HFFc6 (cell line): Measurements from ENCODE around the gene RPRM. TPM values are rescaled to one million over a fixed set of nuclear protein-coding genes. Genes with fewer than 3 reads are reported as not detected.

Experiments used
- DNase-seq: peaks from one replicate; pipeline ENCODE4 v3.0.0-alpha.2; 2018
- H3K27ac Mint-ChIP-seq: 2 replicates; pipeline ENCODE4 v1.8.0; 2020; ENCODE audit warnings: mild to moderate bottlenecking, mixed read lengths
- H3K27me3 Mint-ChIP-seq: 2 replicates; pipeline ENCODE4 v1.8.0; 2021; ENCODE audit warnings: mild to moderate bottlenecking, moderate library complexity, mixed read lengths; ENCODE audit not compliant: insufficient read depth
- H3K36me3 Mint-ChIP-seq: 2 replicates; pipeline ENCODE4 v1.8.0; 2021; ENCODE audit warnings: low read depth, mixed read lengths
- H3K4me1 Mint-ChIP-seq: 2 replicates; pipeline ENCODE4 v1.8.0; 2020; ENCODE audit warnings: low read depth, mixed read lengths
- H3K4me3 Mint-ChIP-seq: 2 replicates; pipeline ENCODE4 v1.8.0; 2020; ENCODE audit warnings: mild to moderate bottlenecking, moderate library complexity, mixed read lengths
- H3K9me3 Mint-ChIP-seq: 2 replicates; pipeline ENCODE4 v1.8.0; 2020; ENCODE audit warnings: mild to moderate bottlenecking, mixed read lengths
- CTCF ChIP-seq: fragments of 200-600 bp; sonication (generic); IDR thresholded peaks from 2 replicates; pipeline ENCODE4 v1.5.0; 2021; ENCODE audit warnings: antibody characterized with exemption, mild to moderate bottlenecking
- total RNA-seq, 6 experiments: library from RNA; stranded (reverse); fragmentation: NEBNext Ultra II Directional; extraction: Animal tissue kit (Norgen Biotek cat#: 25700); gene quantifications; 2 replicates in 1 of 6; 3 replicates in 5 of 6; pipeline ENCODE4 v1.2.3, GENCODE V29; 2021

RPRM gene
- total RNA-seq, 6 experiments from 2014 or later = not detected

DNA sequence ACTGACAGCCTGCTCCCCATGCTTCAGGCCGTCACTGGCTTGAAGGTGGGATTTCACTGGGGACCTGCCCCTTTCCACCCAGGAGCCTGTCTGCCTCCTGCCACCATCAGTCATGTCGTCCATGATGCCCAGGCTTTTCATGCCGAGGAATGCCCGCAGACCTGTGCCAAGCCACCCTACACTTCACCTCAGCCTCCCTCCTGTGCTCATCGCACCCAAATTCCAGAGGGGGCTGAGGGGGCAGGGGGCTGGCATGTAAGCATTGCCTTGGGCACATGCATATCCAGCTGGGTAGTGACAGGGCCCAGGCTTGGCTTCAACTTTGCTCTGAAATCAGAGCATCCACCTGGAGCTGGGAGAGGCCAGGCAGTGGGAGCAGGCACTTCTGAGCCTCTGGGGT is 20.9 kb upstream of the RPRM start:
- DNase-seq = no peak
- no peaks in the 10 kb centered on the region for H3K36me3 Mint-ChIP-seq
- no peaks in the 10 kb centered on the region for H3K4me1 Mint-ChIP-seq
- no peaks in the 10 kb centered on the region for H3K27me3 Mint-ChIP-seq
- no peak overlapping the region for H3K4me3 Mint-ChIP-seq
- TF ChIP-seq CTCF = no peak
- H3K9me3 Mint-ChIP-seq = peaks cover 7% of the 10 kb centered on the region
- no peak overlapping the region for H3K27ac Mint-ChIP-seq

DNA sequence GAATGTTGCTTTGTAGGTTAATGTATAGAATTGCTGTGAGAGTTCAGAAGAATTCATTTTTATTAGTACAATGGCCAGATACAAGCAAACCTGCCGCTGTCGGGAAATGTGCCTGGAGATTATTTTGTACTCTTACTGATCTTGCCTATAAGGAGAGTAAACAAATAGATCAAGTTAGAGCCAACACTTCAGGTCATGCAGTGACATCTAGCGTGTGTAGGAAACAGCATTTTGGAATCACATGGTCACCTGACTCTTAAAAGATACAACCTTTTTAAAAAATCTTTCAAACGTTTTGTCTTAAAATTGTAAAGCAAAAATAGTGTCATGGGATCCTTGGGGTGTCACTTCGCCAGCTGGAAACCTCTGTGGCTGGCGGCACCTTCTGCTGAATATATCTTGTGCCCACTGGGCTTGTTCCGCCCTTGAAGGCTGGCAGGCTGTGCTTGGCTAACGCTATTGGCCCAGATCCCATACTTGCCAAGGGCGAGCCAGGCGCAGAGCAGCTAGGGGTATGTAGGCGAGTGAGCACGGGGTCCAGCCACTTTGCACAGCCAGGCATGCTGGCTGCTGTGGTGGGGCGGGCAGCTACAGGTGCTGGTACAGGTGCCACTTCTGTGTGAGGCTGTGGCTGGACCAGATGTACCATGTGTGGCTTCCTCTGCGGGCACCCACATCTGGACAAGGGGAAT is 19.5 kb upstream of the RPRM start:
- no peak overlapping the region for H3K4me3 Mint-ChIP-seq
- H3K27me3 Mint-ChIP-seq = no peaks in the 10 kb centered on the region
- H3K27ac Mint-ChIP-seq = no peak overlapping the region
- TF ChIP-seq CTCF = no peak
- no peaks in the 10 kb centered on the region for H3K36me3 Mint-ChIP-seq
- peaks cover 7% of the 10 kb centered on the region; the same call in 1 of the 2 replicates for H3K9me3 Mint-ChIP-seq
- no peaks in the 10 kb centered on the region for H3K4me1 Mint-ChIP-seq
- DNase-seq = no peak

GRCh38 chr2:153495725-153496124 is 17.2 kb upstream of the RPRM start:
- Mint-ChIP-seq H3K9me3 (peaks cover 7% of the 10 kb centered on the region; the same call in 1 of the 2 replicates), H3K4me1 (no peaks in the 10 kb centered on the region), H3K4me3 (no peak overlapping the region), H3K27me3 (no peaks in the 10 kb centered on the region), H3K36me3 (no peaks in the 10 kb centered on the region), H3K27ac (no peak overlapping the region)
- no peak for TF ChIP-seq CTCF
- no peak for DNase-seq

DNA sequence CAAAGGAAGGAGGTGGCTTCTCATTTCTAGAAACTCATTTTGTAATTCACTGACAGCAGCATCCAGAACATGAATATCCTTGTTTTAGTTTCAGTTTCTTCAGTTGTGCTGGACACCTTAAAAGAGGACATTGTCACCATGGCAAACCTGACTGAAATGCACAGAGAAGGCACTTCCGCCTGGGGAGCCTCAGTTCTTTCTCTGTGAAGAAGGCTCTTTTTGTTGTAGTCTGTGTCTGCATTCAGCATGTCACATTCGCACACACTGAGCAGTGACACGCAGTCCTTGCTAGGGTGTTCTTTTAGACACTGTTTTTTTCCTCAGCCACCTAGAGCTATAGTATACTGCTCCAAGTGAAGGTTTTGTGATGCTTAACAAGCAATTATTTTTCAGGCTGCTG is 9.5 kb upstream of the RPRM start:
- TF ChIP-seq CTCF = no peak
- no peaks in the 10 kb centered on the region for H3K4me1 Mint-ChIP-seq
- no peak overlapping the region for H3K27ac Mint-ChIP-seq

GRCh38 chr2:153487448-153487847 is 8.9 kb upstream of the RPRM start:
- no peak overlapping the region for H3K4me3 Mint-ChIP-seq
- H3K9me3 Mint-ChIP-seq = no peaks in the 10 kb centered on the region
- no peak for DNase-seq
- H3K27me3 Mint-ChIP-seq = no peaks in the 10 kb centered on the region
- no peaks in the 10 kb centered on the region for H3K4me1 Mint-ChIP-seq
- TF ChIP-seq CTCF = no peak
- H3K27ac Mint-ChIP-seq = no peak overlapping the region
- H3K36me3 Mint-ChIP-seq = no peaks in the 10 kb centered on the region

More for the DNA sequence above, 9.5 kb upstream of the RPRM start:
- no peaks in the 10 kb centered on the region for H3K27me3 Mint-ChIP-seq
- no peak overlapping the region for H3K4me3 Mint-ChIP-seq
- no peaks in the 10 kb centered on the region for H3K36me3 Mint-ChIP-seq
- no peaks in the 10 kb centered on the region for H3K9me3 Mint-ChIP-seq
- no peak for DNase-seq
